Panc1 (cell line): ENCODE results near the gene INAVA.

Source experiments
- CTCF ChIP-seq: fragments of 450-650 bp; IDR thresholded peaks from 2 replicates; pipeline ENCODE4 v1.5.1; 2017; ENCODE audit warnings: mild to moderate bottlenecking
- POLR2AphosphoS5 ChIP-seq: IDR thresholded peaks from 2 replicates; pipeline ENCODE4 v1.6.1; 2012; ENCODE audit warnings: mild to moderate bottlenecking, low read depth, low read length, moderate library complexity
- REST ChIP-seq, 2 experiments: IDR thresholded peaks; 2 replicates each; pipeline ENCODE4 v1.6.1; 2011 to 2012; ENCODE audit warnings: low read depth in 2 of 2, control low read depth in 1 of 2, low read length in 1 of 2, mild to moderate bottlenecking in 1 of 2, moderate library complexity in 1 of 2; ENCODE audit not compliant: insufficient read depth in 1 of 2

GRCh38 chr1:200888349-200888838 is 6.3 kb upstream of the INAVA start:
- TF ChIP-seq CTCF (no peak), POLR2AphosphoS5 (no peak), REST (IDR thresholded peaks at IDR 0.05; ENCODE audit: insufficient read depth in 1 of 2, low read depth in 2 of 2, low read length in 1 of 2) (no peak)
